CD4-positive, alpha-beta T cell treated with Interferon alpha-2 for 1 hour (primary cell): ENCODE data around the gene PPFIA3.
"Not testable (repeated sequence)": the region's sequence is repeated elsewhere in the genome, so short reads cannot be mapped to it uniquely, and the experiment has no call there.

Experiments used
- DNase-seq, 2 donors: peaks; one replicate each; pipeline ENCODE4 v3.0.0-alpha.2; 2020 to 2022

The PPFIA3 gene

DNA sequence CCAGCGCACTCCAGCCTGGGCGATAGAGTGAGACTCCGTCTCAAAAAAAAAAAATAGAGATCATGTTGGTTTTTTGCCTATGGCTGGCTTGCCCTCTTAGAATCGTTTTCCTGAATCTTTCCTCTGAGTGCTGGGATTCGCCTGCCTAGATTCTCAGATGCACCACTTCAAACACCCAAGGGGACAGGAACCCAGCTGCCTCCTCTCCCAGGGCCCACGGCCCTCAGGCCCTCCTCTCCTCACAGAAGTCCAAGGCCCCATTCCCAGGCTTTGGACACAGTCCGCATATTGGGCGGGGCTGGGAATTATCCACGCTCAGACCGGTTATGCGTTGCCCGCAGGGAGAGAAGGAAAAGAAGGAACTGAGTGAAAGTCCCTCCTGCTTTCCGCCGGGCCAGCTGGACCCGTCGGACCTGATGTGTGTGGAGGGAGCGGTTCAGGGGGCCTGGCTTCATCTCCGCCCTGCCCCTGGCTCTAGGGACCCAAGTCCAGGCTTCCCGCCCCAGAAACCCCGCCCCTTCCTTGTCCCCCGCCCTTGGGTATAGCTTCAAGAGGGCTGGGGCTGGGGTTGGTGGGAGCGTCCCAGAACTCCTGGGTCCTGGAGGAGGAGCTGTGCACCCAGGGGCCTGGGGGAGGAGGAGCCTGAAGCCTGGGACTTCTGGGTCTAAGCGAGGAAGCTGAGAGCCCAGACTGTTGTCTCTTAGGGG lies 5.8 kb downstream of the PPFIA3 start:
- DNase-seq, result no peak

DNA sequence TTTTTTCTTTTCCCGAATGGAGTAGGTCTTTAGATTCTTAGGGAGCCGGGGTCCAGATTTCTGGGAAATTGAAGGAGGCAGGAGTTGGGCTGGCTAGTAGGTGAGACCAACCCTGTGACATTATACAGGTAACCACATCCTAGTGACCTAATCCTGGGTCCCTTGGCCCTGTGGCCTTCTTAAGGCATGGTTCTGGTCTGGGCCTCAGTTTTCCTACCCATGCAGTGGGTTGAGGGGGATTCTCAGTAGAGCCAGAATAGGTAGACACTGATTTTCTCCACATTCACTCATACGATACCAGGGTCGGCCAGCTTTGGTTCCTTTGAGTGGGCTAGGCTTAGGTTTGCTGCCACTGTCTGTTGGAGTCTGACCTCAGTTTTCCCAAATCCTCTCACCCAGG lies 7.2 kb downstream of the PPFIA3 start:
- no peak for DNase-seq

DNA sequence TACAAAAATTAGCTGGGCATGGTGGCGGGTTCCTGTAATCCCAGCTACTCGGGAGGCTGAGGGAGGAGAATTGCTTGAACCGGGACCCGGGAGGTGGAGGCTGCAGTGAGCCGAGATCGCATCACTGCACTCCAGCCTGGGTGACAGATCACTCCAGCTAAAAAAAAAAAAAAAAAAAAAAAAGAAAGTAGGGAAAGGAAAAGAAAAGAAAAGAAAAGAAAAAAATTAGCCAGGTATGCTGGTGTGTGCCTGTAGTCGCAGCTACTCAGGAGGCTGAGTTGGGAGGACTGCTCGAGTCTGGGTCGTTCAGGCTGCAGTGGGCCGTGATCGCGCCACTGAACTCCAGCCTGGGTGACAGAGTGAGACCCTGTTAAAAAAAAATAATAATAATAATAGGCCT lies 7.9 kb downstream of the PPFIA3 start:
- DNase-seq, result not testable (repeated sequence)

DNA sequence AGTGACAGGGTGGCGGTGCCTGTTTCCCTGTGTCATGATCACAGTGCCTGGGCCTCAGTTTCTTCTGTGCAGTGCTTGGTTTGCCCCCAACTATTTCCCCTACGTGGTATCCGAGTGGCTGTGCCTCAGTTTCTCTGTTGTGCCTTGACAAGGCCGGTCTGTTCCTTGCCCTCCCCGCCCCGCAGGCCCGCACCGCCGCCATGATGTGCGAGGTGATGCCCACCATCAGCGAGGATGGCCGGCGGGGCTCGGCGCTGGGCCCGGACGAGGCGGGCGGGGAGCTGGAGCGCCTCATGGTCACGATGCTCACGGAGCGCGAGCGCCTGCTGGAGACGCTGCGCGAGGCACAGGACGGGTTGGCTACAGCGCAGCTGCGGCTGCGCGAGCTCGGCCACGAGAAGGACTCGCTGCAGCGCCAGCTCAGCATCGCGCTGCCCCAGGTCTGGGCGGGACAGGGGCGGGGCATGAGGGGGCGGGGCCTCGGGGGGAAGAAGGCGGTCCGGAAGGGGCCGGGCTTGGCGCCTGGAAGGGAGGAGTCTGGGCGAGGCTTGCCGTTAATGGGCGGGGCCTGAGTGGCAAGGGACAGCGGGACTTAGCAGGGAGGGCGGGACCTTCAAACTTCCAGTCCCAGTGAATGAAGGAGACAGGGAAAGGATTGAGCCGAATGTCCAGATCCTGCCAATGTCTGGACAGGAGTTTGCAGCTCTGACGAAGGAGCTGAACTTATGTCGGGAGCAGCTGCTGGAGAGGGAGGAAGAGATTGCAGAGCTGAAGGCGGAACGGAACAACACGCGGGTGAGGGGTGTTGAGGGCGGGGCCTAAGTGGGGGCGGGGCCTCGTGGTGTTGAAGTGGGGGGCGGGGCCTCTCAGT lies 8.6 kb downstream of the PPFIA3 start:
- DNase-seq, result peak; percentile 96 to 97

DNA sequence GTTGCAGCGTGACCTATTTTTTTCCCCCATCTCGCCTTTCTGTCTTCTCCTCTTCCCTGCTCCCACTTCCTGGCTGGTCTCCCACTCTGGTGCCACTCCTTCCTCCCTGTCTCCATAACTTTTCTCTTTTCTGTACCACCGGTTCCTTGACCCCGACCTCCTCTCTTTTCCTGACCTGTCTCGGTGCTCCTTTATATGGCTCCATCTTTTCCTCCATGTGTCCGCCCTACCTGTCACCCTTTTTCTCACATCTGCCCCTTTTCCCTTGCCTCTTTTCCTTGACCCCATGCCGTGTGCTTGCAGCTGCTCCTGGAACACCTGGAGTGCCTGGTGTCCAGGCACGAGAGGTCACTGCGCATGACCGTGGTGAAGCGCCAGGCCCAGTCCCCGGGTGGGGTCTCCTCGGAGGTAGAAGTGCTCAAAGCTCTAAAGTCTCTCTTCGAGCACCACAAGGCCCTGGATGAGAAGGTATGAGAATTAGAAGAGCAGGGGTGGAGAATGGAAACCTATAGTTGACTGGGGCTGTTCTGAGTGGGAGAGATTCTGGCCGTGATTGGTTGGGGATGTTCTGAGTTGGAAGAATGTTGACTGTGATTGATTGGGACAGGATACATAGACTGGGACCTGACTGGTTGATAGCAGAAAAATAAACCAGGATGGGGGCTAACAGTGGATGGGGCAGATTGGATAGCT lies 9.3 kb downstream of the PPFIA3 start:
- no peak for DNase-seq

DNA sequence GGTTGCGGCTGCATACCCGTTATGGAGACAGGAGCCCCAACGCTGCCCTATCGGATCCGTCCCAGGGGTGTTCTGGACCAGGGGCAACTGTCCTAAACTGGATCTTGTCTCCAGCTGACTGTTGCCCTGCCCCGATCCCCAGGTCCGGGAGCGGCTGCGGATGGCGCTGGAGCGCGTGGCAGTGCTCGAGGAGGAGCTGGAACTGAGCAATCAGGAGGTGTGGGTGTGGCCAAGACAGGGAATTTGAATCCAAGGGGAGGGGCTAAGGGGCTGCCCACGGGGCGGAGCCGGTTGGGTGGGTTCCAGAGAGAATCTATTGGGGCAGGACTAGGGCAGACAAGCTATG lies 9.9 kb downstream of the PPFIA3 start:
- no peak for DNase-seq

DNA sequence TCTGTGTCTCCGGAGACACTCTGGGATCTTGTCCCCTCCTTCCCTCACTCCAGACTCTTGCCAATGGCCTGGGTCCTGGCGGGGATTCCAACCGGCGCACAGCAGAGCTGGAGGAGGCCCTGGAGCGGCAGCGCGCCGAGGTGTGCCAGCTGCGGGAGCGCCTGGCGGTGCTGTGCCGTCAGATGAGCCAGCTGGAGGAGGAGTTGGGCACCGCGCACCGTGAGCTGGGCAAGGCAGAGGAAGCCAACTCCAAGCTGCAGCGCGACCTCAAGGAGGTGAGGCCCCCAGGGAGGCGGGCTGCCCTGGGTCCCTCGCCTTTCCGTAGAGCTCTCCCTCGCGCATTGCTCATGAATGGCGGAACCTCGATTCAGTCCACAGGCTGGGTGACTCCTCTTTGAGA lies 11.0 kb downstream of the PPFIA3 start:
- DNase-seq, result no peak

DNA sequence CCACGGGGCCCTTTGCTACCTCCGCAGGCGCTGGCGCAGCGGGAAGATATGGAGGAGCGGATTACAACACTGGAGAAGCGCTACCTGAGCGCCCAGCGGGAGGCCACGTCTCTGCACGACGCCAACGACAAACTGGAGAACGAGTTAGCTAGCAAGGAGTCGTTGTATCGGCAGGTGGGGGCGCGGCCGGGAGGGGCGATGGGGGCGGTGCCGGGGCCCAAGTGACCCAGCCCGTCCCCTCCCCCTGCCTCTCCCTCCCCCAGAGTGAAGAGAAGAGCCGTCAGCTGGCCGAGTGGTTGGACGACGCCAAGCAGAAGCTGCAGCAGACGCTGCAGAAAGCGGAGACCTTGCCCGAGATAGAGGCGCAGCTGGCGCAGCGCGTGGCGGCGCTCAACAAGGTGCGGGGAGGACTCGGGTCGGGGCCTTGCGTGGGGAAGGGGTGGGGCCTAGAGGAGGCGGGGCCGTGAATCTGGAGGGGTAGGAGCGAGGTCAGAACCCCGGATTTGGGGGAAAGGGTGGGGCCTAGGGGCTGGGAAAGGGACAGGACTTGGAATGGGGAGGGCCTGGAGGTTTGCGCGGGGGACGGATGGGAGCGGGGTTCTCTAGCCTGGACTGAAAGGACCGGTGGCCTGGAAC lies 13.7 kb downstream of the PPFIA3 start:
- DNase-seq, result peak in 1 of 2 donors; percentile 51

DNA sequence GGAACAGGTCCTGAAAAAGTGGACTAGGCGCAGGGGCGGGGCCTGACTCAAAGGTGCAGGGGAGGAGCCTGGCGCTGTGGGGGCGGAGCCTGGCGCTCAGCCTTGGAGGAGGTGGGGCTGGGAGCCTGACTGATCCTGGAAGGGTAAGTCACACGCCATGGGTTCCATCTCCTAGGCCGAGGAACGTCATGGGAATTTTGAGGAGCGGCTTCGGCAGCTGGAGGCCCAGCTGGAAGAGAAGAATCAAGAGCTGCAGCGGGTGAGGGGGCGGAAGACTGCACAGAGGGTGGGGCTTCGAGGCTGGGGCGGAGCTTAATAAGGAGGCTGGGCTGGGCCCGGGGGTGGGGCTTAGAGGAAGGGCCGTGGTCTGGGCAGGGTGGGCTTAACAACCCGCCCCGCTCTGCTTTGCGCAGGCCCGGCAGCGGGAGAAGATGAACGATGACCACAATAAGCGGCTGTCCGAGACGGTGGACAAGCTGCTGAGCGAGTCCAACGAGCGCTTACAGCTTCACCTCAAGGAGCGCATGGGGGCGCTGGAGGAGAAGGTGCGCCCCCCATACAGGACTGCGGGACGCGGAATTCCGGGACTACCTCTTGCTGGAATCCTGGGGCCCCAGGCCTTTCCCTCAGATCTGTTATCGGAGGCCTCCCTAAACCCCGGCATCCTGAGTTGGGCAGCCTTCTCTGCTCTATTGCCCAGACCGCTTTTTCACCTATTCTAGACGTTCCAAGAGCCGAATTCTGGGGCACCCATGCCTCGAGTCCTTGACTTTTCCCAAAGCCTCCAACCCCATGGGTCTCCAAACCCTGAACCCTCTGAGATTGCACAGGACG lies 14.5 kb downstream of the PPFIA3 start:
- DNase-seq, result peak; percentile 46 to 62

DNA sequence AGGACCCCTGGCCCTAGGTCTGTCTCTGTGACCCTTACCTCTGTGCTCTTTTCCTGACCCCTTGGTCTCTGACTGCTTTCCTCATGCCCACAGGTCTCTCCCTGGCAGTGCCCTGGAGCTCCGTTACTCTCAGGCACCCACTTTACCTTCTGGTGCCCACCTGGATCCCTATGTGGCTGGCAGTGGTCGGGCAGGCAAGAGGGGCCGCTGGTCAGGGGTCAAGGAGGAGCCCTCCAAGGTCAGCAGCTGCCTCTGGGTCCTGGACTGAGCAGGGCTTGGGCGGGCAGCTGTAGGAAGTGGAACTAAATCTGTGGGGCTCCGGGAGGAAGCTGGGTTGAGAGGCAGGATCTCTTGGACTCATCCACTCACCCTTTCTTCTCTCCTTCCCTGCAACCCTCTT lies 16.3 kb downstream of the PPFIA3 start:
- DNase-seq, result no peak

DNA sequence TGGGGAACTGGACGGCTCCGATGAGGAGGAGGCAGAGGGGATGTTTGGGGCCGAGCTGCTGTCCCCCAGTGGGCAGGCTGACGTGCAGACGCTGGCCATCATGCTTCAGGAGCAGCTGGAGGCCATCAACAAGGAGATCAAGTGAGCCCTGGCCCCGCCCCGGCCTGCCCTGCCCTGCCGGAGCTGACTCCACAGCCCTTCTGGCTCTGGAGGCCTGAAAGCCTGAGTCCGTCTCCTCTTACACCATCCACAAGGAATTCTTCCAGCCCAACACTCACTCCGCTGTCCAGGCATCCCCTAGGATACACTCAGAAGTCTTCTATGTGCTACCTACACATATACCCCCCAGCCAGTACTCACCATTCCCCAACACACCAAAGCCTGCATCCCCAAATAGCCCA lies 17.4 kb downstream of the PPFIA3 start:
- no peak for DNase-seq

DNA sequence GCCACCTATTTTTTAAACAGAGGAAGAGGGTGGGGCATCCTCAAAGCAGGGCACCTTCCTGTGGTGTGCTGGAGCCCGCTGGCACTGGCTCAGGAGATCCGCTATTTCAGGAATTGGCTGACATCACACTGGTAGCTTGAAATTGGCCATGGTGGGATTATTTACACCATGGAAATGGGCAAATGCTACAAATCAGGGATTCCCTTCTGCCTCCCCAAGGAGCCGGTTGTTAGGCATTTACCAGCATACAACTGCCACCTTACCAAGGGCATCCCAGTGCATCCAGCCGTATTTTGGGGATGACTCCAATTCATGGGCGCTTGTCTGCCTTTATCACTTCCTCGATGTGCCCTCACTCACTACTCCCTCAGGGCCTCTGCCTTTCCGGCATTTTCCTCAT lies 21.6 kb downstream of the PPFIA3 start:
- DNase-seq, result no peak

DNA sequence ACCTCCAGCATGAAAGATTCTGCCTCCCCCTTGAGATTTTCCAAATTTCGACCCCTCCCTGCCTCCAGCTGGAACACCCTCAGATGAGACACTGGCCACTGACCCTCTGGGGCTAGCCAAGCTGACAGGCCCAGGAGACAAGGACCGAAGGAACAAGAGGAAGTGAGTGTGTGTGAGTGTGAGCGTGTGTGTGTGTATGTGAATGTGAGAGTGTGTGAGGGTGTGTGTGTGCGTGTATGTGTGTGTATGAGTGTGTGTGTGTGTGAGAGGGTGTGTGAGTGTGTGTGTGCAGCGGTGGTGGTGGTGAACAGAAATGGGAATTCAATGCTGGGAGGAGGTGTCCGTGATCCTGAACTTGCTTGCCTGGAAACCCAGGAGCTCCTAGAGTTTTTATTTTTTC lies 22.0 kb downstream of the PPFIA3 start:
- DNase-seq, result no peak

DNA sequence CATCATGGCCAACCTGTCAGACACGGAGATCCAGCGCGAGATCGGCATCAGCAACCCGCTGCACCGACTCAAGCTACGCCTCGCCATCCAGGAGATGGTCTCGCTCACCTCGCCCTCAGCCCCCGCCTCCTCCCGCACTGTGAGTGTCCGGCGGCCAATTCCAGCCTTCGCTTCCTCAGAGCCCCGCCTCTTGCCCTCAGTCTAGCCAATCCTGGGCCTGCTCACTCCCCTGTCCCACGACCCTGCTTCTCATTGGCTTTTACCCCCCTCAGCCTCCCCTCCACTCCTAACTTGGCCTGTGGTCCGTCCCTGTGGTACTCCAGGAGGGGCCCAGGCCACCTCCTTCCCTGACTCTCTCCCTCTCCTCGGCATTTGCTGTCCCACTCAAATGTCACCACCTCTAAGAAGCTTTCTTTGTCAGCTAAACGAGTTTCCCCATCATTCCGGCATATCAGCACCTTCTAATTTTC lies 23.6 kb downstream of the PPFIA3 start:
- peak; percentile 64 to 69 for DNase-seq

DNA sequence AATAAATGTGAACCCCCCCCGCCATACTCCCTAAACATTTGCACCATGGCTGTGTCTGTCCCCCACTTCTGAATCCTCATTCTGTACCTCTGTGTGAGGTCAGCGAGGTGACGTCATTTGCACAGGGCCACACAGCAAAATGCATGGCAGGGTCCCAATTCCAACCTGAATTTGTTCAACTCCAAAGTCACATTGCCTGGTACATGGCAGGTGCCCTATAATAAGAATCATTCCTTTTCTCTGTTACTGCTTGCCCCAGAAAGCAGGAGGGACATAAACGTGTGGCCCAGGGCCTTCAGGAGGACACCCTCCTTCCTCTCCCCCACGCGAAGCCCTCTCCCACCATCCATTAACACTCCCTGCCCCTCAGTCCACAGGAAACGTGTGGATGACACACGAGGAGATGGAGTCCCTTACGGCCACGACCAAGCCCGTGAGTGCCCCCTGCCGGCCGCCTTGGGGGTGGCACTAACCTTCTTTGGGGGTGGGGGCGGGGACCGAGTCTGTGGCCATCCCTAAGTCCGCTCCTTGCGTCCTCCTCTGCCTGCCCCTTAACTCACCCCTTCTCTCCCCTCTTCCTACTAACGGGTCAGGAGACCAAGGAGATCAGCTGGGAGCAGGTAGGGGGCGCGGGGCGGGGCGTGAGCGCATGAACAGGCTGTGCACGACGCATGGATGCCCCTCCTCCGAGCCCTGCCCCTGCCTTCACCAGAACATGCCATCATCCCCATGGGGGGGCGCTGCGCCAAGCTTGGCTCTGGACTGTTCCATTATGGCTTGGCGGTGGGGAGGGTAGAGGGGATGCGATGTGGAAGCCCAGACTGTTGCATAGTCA lies 26.4 kb downstream of the PPFIA3 start:
- peak; percentile 67 to 78 for DNase-seq

DNA sequence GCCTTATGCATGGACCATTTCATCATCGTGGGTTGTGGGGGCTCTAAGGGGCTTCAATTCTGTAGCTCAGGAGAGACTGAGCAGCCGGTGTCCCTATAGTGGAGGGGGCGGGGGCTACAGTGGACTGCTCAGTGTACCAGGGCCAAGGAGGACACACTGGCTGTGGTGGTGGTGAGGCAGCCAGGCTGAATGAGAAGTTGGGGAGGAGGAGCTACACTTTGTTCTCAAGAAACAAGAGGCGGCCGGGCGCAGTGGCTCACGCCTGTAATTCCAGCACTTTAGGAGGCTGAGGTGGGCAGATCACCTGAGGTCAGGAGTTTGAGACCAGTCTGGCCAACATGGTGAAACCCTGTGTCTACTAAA lies 27.0 kb downstream of the PPFIA3 start:
- DNase-seq, result not testable (repeated sequence)

DNA sequence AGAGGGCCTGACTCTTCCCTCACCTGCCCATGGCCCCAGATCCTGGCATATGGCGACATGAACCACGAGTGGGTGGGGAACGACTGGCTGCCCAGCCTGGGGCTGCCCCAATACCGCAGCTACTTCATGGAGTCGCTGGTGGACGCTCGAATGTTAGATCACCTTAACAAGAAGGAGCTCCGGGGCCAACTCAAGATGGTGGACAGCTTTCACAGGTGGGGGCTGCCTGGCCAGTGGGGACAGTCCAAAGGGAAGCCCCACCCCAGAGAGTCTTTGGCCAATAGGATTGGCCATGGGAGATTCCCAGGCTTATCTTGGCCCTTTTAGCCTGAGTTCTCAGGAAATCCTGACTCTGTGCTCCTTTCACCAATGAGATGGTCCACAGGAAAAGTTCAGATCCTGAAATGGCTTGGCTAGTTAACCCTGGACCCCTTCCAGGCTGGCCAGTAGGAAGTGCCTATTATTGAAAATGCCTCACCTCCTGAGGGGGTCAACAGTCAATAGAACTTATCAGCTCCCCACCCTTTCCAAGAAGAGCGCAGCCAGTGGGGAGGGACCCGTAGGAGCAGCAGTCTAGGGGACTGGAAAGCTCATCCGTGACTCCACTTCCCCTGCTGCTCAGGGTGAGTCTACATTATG lies 28.8 kb downstream of the PPFIA3 start:
- no peak for DNase-seq

DNA sequence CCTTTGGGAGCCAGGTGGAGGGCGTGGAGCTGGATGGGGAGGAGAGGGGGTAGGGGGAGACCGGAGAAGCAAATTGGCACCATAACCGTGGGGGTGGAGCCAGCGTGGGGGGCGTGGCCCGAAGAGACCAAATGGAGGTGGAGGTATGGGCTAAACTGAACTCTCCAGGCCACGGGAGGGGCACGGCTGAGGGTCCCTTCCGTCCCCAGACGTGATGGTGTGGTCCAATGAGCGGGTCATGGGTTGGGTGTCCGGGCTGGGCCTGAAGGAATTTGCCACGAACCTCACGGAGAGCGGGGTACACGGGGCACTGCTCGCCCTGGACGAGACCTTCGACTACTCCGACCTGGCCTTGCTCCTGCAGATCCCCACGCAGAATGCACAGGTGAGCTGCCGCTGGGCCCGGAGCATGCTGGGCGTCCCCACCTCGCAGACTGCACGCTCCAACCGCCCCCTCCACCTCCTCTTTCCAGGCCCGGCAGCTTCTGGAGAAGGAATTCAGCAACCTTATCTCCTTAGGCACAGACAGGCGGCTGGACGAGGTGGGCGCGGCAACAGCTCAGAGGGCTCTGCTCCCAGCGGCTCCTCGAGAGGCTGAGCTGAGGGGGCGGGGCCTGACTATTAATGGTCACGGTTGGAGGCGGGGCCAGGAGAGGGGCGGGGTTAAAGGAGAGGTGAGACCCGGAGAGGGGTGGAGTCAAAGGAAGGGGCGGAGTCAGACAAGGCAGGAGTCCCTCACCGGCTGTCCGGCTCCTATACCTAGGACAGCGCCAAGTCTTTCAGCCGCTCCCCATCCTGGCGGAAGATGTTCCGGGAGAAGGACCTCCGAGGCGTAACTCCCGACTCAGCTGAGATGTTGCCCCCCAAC lies 29.7 kb downstream of the PPFIA3 start:
- DNase-seq, result peak; percentile 86 to 87

DNA sequence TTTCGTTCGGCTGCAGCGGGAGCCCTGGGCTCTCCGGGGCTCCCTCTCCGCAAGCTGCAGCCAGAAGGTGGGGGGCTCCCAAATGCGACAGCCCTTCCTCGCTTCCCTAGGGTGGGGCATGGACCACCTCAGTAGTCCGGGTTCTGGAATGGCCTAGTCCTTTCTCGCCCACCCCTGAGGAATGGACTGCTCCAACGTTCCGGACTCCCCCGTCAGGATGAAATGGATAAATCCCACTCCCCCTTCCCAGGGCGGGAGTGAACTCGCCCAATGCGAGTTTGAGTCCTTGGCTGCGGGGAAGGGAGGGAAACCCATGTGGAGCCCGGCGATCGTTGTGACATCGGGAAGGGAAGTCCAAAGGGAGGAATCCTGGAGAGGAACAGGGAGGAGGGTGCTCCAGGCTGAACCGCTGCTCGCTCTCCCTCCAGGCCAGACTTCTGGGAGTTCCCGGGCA lies 30.3 kb downstream of the PPFIA3 start:
- no peak for DNase-seq
